Transverse colon (tissue), 4 donors: ENCODE data around the gene ZNF444.

Experiments used
- EP300 ChIP-seq: sonication (generic); formaldehyde crosslinking; IDR thresholded peaks from one replicate; pipeline ENCODE4 v1.6.1; 2017; ENCODE audit warnings: antibody characterized with exemption, low read depth
- POLR2A ChIP-seq: fragments of 450-650 bp; IDR thresholded peaks from one replicate; pipeline ENCODE4 v1.6.1; 2016; ENCODE audit warnings: antibody characterized with exemption, mild to moderate bottlenecking, moderate library complexity
- POLR2AphosphoS5 ChIP-seq, 3 donors: sonication (generic); formaldehyde crosslinking; IDR thresholded peaks; one replicate each; pipeline ENCODE4 v1.6.1; 2016; ENCODE audit warnings: antibody characterized with exemption in 3 of 3
- TF ChIP-seq, protein P1 (sequence below), 5 experiments: fragments of 200-600 bp in 3 of 5; fragments of 450-650 bp in 2 of 5; sonication (generic) in 3 of 5; IDR thresholded peaks; 1 replicate in 2 of 5; 2 replicates in 3 of 5; pipeline ENCODE4 v1.5.1; 2016 to 2017; ENCODE audit warnings: antibody characterized with exemption in 5 of 5, inconsistent platforms in 3 of 5, mild to moderate bottlenecking in 2 of 5, moderate library complexity in 1 of 5

DNA sequence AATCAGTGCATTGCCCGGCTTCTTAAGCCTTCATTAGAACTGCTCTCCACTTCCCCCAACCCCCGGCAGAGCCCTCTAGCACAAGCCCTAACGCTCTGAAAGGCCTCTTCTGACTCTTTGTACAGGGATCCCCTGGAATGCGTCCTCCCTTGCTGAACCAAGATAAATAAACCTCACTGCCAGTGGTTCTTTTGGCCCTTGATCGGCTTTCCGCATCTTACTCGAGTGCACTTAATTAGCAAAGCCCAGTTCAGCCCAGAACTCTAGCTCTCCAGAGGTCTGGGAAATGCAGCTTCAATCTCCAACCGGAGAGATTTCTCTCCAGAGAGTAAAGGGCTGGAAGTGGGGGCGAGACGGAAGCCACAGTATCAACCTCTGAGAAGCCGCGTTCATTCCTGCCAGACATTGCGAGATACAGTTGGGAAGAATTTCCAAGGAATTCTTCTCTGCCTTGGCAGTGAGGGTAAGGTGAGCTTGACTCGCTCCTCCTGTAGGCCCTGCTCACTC, 8.7 kb upstream of the ZNF444 start:
- TF ChIP-seq, protein P1, sequence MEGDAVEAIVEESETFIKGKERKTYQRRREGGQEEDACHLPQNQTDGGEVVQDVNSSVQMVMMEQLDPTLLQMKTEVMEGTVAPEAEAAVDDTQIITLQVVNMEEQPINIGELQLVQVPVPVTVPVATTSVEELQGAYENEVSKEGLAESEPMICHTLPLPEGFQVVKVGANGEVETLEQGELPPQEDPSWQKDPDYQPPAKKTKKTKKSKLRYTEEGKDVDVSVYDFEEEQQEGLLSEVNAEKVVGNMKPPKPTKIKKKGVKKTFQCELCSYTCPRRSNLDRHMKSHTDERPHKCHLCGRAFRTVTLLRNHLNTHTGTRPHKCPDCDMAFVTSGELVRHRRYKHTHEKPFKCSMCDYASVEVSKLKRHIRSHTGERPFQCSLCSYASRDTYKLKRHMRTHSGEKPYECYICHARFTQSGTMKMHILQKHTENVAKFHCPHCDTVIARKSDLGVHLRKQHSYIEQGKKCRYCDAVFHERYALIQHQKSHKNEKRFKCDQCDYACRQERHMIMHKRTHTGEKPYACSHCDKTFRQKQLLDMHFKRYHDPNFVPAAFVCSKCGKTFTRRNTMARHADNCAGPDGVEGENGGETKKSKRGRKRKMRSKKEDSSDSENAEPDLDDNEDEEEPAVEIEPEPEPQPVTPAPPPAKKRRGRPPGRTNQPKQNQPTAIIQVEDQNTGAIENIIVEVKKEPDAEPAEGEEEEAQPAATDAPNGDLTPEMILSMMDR (IDR thresholded peaks at IDR 0.05): no peak
- TF ChIP-seq POLR2AphosphoS5 (IDR thresholded peaks at IDR 0.05) (no peak), POLR2A (no peak), EP300 (no peak)
